ENCODE measurements around the gene NR2F2.

NR2F2 gene

DNA sequence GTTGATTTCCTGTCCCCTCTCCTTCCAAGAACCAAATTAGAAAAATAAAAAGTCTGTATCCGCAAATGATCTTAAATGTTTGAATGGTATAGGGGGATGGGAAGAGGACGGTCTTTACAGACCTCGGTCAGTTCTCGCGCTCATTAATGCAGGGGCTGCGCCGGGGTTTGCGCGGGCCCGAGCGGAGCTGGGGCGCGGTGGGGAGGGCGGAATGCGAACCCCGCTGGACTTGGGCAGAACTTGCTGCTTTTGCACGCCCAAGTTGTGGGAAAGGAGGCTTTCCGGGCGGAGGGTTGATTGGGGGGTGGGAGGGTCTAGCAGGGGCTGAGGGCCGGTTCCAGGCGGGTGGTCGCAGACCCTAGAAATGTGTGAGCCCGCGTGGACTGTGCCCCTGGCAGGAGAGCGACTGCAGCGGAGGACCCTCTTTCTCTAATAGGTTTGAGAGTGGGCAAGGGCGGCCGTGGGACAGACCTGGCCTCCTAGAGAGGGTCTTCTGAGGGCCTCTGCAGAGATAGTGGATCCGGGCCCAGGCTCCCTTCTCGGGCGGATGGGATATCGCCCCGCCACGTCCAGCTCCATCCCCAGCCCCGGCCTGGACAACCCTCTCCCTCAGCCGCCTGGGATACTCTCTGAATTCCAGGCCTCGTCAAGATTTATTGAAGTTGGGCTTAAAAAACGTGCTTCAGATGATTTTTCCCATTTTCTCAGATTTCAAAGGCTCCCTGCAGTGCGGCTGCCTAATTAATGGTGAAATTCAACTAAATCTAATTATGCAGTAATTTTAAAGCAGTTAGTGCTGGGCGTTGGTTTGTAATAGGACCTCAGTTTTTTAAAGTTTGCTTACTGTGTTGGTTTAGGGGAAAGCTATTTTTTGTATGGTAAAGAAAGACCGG, 11.3 kb downstream of the NR2F2 start:
- Histone ChIP-seq H4K20me1 (ENCODE audit: insufficient read depth, low read length) (no peaks in the 10 kb centered on the region), H3K4me1 (ENCODE audit: insufficient read depth, low read length, severe bottlenecking) (no peaks in the 10 kb centered on the region), H3K9me2 (ENCODE audit: low read depth, low read length) (no peaks in the 10 kb centered on the region), H3K4me3 (ENCODE audit: low read depth, low read length, poor library complexity, severe bottlenecking) (no peak overlapping the region), H3K36me3 (ENCODE audit: insufficient read depth, low read length) (no peaks in the 10 kb centered on the region), H3K4me2 (ENCODE audit: low read length) (no peak overlapping the region), H3K79me2 (ENCODE audit: insufficient read depth, low read length) (no peaks in the 10 kb centered on the region), H2AFZ (ENCODE audit: low read length) (no peak overlapping the region), H3F3A (ENCODE audit: insufficient read depth, low read length) (no peaks in the 10 kb centered on the region), H3K27ac (ENCODE audit: low read depth, low read length, poor library complexity, severe bottlenecking) (no peak overlapping the region), H3K27me3 (ENCODE audit: insufficient read depth, low read length) (no peaks in the 10 kb centered on the region), H3K9ac (ENCODE audit: low read length) (no peak overlapping the region), H3K9me3 (ENCODE audit: low read length) (no peaks in the 10 kb centered on the region)
- no peak for TF ChIP-seq EZH2 (IDR thresholded peaks at IDR 0.05; ENCODE audit: borderline replicate concordance, low read length)
- TF ChIP-seq, protein P1, sequence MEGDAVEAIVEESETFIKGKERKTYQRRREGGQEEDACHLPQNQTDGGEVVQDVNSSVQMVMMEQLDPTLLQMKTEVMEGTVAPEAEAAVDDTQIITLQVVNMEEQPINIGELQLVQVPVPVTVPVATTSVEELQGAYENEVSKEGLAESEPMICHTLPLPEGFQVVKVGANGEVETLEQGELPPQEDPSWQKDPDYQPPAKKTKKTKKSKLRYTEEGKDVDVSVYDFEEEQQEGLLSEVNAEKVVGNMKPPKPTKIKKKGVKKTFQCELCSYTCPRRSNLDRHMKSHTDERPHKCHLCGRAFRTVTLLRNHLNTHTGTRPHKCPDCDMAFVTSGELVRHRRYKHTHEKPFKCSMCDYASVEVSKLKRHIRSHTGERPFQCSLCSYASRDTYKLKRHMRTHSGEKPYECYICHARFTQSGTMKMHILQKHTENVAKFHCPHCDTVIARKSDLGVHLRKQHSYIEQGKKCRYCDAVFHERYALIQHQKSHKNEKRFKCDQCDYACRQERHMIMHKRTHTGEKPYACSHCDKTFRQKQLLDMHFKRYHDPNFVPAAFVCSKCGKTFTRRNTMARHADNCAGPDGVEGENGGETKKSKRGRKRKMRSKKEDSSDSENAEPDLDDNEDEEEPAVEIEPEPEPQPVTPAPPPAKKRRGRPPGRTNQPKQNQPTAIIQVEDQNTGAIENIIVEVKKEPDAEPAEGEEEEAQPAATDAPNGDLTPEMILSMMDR (IDR thresholded peaks at IDR 0.05; ENCODE audit: low read length) = no peak

DNA sequence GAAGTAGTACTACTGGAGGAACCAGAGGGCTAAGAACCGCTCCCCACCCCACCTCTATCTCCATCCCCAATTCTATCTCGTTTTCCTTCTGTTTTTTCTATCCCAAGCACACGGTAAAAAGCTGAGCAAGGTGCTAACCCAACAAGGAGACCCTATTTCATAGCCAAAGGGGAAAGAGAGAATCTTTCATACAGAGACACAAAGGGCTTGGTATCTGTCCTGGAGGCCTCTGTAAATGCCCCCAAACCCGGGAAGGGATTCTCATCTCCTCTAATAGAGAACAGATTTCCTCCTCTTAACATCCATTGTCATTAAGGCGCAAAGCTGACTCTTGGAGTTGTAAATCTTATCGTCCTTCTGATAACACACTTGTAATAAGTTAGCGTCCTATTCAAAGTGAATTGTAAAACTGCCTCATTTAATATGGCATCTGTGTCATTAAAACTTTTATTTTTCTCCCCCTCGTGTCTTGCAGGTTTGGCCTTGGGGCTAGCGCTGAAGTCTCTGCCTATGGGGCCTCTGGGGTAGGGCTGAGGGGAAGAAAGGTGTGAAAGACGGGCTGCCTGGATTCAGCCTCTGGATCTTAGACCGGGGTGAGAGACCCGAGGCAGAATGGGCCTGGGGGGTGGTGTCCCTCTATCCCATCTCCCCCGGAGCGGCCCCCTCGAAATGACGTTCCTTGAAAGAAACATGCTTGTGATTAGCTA, 12.1 kb downstream of the NR2F2 start:
- Histone ChIP-seq H3K79me2 (ENCODE audit: insufficient read depth, low read length) (no peaks in the 10 kb centered on the region), H3K4me2 (ENCODE audit: low read length) (no peak overlapping the region), H3K9me3 (ENCODE audit: low read length) (no peaks in the 10 kb centered on the region), H2AFZ (ENCODE audit: low read length) (no peak overlapping the region), H3K27ac (ENCODE audit: low read depth, low read length, poor library complexity, severe bottlenecking) (no peak overlapping the region), H3K4me3 (ENCODE audit: low read depth, low read length, poor library complexity, severe bottlenecking) (no peak overlapping the region), H3K9ac (ENCODE audit: low read length) (no peak overlapping the region), H3K4me1 (ENCODE audit: insufficient read depth, low read length, severe bottlenecking) (no peaks in the 10 kb centered on the region), H3K9me2 (ENCODE audit: low read depth, low read length) (no peaks in the 10 kb centered on the region), H3F3A (ENCODE audit: insufficient read depth, low read length) (no peaks in the 10 kb centered on the region), H3K36me3 (ENCODE audit: insufficient read depth, low read length) (no peaks in the 10 kb centered on the region), H3K27me3 (ENCODE audit: insufficient read depth, low read length) (no peaks in the 10 kb centered on the region), H4K20me1 (ENCODE audit: insufficient read depth, low read length) (no peaks in the 10 kb centered on the region)
- TF ChIP-seq EZH2 (IDR thresholded peaks at IDR 0.05; ENCODE audit: borderline replicate concordance, low read length) = no peak
- TF ChIP-seq, protein P1 (IDR thresholded peaks at IDR 0.05; ENCODE audit: low read length) = no peak

DNA sequence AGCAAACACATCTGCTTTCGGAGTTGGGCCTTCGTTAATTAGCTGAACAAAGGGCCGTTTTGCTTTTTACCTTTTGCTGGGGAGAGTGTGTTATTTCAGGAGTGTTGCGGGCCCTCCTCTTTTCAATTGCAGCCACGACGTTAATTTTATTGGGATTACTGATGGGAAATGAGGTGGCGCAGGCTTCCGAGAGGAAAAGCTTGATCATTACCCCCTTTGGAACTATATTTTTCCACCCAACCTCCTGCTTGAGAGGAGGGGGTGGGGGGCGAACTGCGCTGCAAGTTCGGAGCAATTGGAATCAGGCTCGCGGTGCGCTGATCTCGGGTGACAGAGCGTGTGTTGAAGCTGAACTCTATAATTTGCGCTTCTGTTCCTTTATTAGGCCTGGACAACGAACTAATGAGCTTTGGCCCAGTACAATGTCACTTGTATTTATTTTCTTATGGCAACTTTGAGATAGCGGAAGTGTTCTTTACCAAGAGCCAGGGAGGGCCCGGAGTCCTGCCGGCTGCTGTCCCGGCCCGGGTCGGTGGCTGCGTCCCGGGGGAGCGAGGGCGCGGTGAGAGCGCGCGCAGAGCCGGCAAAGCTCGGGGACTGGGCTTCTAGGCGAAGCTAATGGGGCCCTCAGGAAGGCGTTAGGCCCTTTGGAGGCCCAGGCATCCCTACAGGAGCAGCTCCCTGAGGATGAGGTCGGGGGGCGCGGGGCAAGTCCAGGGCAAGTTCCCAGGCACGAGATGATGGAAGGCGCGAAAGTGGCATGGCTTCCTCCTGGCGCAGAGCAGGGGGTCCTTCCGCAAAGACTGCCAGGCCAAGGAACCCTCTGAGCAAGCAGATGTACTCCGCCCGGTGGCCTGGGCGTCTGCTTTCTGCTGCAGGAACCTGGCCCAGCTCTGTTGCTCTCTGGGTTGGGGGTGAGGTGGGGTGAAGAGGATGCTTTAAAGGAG, 12.9 kb downstream of the NR2F2 start:
- no peak overlapping the region for H3K4me3 ChIP-seq (ENCODE audit: low read depth, low read length, poor library complexity, severe bottlenecking)
- H3K9me2 ChIP-seq (ENCODE audit: low read depth, low read length) = no peaks in the 10 kb centered on the region
- H3K79me2 ChIP-seq (ENCODE audit: insufficient read depth, low read length) = no peaks in the 10 kb centered on the region
- H3K4me2 ChIP-seq (ENCODE audit: low read length) = no peak overlapping the region
- H3K27ac ChIP-seq (ENCODE audit: low read depth, low read length, poor library complexity, severe bottlenecking) = no peak overlapping the region
- no peak for TF ChIP-seq EZH2 (IDR thresholded peaks at IDR 0.05; ENCODE audit: borderline replicate concordance, low read length)
- TF ChIP-seq, protein P1 (IDR thresholded peaks at IDR 0.05; ENCODE audit: low read length) = no peak
- H3K36me3 ChIP-seq (ENCODE audit: insufficient read depth, low read length) = no peaks in the 10 kb centered on the region
- no peaks in the 10 kb centered on the region for H3K9me3 ChIP-seq (ENCODE audit: low read length)
- no peak overlapping the region for H3K9ac ChIP-seq (ENCODE audit: low read length)
- H3K27me3 ChIP-seq (ENCODE audit: insufficient read depth, low read length) = no peaks in the 10 kb centered on the region
- no peak overlapping the region for H2AFZ ChIP-seq (ENCODE audit: low read length)
- no peaks in the 10 kb centered on the region for H4K20me1 ChIP-seq (ENCODE audit: insufficient read depth, low read length)
- H3F3A ChIP-seq (ENCODE audit: insufficient read depth, low read length) = no peaks in the 10 kb centered on the region
- no peaks in the 10 kb centered on the region for H3K4me1 ChIP-seq (ENCODE audit: insufficient read depth, low read length, severe bottlenecking)

Data from OCI-LY1 (cell line).